Progenitor cell of endocrine pancreas (in vitro differentiated cells): ENCODE data around the gene MYLK. TPM values are rescaled to one million over a fixed set of nuclear protein-coding genes. Genes with fewer than 3 reads are reported as not detected.
A peak's percentile ranks its signal among the peaks of the same experiment; 100 is the strongest.

ENCODE experiments used
- DNase-seq: peaks from one replicate; pipeline ENCODE4 v3.0.0; 2021; ENCODE audit warnings: low spot score; ENCODE audit not compliant: unreplicated experiment
- H3K27ac Mint-ChIP-seq: 2 replicates; pipeline ENCODE4 v1.8.0; 2021; ENCODE audit warnings: mild to moderate bottlenecking, moderate library complexity, mixed read lengths
- H3K27me3 Mint-ChIP-seq: 2 replicates; pipeline ENCODE4 v1.8.0; 2021; ENCODE audit warnings: mixed read lengths
- H3K36me3 Mint-ChIP-seq: 2 replicates; pipeline ENCODE4 v1.8.0; 2022; ENCODE audit warnings: mixed read lengths; ENCODE audit not compliant: insufficient read depth
- H3K4me1 Mint-ChIP-seq: 2 replicates; pipeline ENCODE4 v1.8.0; 2021; ENCODE audit warnings: low read depth, mixed read lengths
- H3K4me3 Mint-ChIP-seq: 2 replicates; pipeline ENCODE4 v1.8.0; 2021; ENCODE audit warnings: low read depth, mild to moderate bottlenecking, moderate library complexity, mixed read lengths
- H3K9me3 Mint-ChIP-seq: 2 replicates; pipeline ENCODE4 v1.8.0; 2021; ENCODE audit warnings: low read depth, mixed read lengths
- CTCF ChIP-seq: fragments of 200-600 bp; sonication (generic); IDR thresholded peaks from one replicate; pipeline ENCODE4 v1.5.0; 2021; ENCODE audit warnings: antibody characterized with exemption, mild to moderate bottlenecking; ENCODE audit not compliant: unreplicated experiment
- total RNA-seq: library from RNA; stranded (reverse); gene quantifications from 2 replicates; pipeline ENCODE4 v1.2.1, GENCODE V29; 2021

The MYLK gene
- total RNA-seq, 1 donor from 2014 or later: 1.1 TPM

GRCh38 chr3:123884993-123885392, 861 bp upstream of the MYLK start:
- H3K36me3 Mint-ChIP-seq: no peaks in the 10 kb centered on the region
- DNase-seq: no peak
- H3K4me3 Mint-ChIP-seq: no peak overlapping the region
- peaks cover 54% of the 10 kb centered on the region for H3K27me3 Mint-ChIP-seq
- H3K27ac Mint-ChIP-seq: no peak overlapping the region
- H3K4me1 Mint-ChIP-seq: no peaks in the 10 kb centered on the region
- no peak for TF ChIP-seq CTCF
- H3K9me3 Mint-ChIP-seq: peaks cover 5% of the 10 kb centered on the region

GRCh38 chr3:123883701-123884202, 380 bp downstream of the MYLK start:
- Mint-ChIP-seq H3K4me3 (peak overlapping the region; percentile 67), H3K27me3 (peaks cover 54% of the 10 kb centered on the region), H3K9me3 (no peaks in the 10 kb centered on the region), H3K27ac (no peak overlapping the region), H3K4me1 (no peaks in the 10 kb centered on the region), H3K36me3 (no peaks in the 10 kb centered on the region)
- TF ChIP-seq CTCF: no peak
- DNase-seq: no peak

- H3K4me1 Mint-ChIP-seq: no peaks in the 10 kb centered on the region
- H3K36me3 Mint-ChIP-seq: no peaks in the 10 kb centered on the region
- H3K27me3 Mint-ChIP-seq: peaks cover 51% of the 10 kb centered on the region
- H3K4me3 Mint-ChIP-seq: peak overlapping the region; percentile 67
- TF ChIP-seq CTCF: no peak
- no peak overlapping the region for H3K27ac Mint-ChIP-seq
- DNase-seq: no peak
- no peaks in the 10 kb centered on the region for H3K9me3 Mint-ChIP-seq
Measured at GRCh38 chr3:123883111-123883510, 1.0 kb downstream of the MYLK start.

- Mint-ChIP-seq H3K4me1 (no peaks in the 10 kb centered on the region), H3K36me3 (no peaks in the 10 kb centered on the region), H3K27ac (no peak overlapping the region), H3K27me3 (peaks cover 50% of the 10 kb centered on the region), H3K4me3 (no peak overlapping the region), H3K9me3 (no peaks in the 10 kb centered on the region)
- DNase-seq: no peak
- no peak for TF ChIP-seq CTCF
Measured at GRCh38 chr3:123881771-123882170, 2.4 kb downstream of the MYLK start.

- peaks cover 46% of the 10 kb centered on the region for H3K27me3 Mint-ChIP-seq
- no peaks in the 10 kb centered on the region for H3K36me3 Mint-ChIP-seq
- DNase-seq: no peak
- no peaks in the 10 kb centered on the region for H3K4me1 Mint-ChIP-seq
- H3K9me3 Mint-ChIP-seq: no peaks in the 10 kb centered on the region
- H3K4me3 Mint-ChIP-seq: no peak overlapping the region
- peak; percentile 54 for TF ChIP-seq CTCF
- no peak overlapping the region for H3K27ac Mint-ChIP-seq
Measured at GRCh38 chr3:123880998-123881561, 3.1 kb downstream of the MYLK start.
